ENCODE results near the gene DUOX1.

DNA sequence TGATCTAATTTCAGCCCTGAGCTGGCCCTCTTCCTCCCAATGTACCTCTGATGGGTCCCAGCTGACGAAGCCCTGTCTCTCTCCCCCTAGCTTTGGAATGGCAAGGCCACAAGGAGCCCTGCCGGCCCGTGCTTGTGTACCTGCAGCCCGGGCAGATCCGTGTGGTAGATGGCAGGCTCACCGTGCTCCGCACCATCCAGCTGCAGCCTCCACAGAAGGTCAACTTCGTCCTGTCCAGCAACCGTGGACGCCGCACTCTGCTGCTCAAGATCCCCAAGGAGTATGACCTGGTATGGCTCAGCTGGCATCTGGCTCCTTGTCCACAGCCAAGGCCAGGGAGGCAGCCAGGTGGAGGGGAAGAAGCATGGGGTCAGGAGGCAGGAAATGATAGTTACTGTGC lies 14.2 kb downstream of the DUOX1 start:
- TF ChIP-seq POLR2A (IDR thresholded peaks at IDR 0.05) (no peak), POLR2AphosphoS5 (IDR thresholded peaks at IDR 0.05) (no peak)
- TF ChIP-seq, protein P1, sequence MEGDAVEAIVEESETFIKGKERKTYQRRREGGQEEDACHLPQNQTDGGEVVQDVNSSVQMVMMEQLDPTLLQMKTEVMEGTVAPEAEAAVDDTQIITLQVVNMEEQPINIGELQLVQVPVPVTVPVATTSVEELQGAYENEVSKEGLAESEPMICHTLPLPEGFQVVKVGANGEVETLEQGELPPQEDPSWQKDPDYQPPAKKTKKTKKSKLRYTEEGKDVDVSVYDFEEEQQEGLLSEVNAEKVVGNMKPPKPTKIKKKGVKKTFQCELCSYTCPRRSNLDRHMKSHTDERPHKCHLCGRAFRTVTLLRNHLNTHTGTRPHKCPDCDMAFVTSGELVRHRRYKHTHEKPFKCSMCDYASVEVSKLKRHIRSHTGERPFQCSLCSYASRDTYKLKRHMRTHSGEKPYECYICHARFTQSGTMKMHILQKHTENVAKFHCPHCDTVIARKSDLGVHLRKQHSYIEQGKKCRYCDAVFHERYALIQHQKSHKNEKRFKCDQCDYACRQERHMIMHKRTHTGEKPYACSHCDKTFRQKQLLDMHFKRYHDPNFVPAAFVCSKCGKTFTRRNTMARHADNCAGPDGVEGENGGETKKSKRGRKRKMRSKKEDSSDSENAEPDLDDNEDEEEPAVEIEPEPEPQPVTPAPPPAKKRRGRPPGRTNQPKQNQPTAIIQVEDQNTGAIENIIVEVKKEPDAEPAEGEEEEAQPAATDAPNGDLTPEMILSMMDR (IDR thresholded peaks at IDR 0.05), result no peak
